ENCODE results near the gene CYP2W1.
"Not testable (repeated sequence)": the region's sequence is repeated elsewhere in the genome, so short reads cannot be mapped to it uniquely, and the experiment has no call there.

Gene CYP2W1

DNA sequence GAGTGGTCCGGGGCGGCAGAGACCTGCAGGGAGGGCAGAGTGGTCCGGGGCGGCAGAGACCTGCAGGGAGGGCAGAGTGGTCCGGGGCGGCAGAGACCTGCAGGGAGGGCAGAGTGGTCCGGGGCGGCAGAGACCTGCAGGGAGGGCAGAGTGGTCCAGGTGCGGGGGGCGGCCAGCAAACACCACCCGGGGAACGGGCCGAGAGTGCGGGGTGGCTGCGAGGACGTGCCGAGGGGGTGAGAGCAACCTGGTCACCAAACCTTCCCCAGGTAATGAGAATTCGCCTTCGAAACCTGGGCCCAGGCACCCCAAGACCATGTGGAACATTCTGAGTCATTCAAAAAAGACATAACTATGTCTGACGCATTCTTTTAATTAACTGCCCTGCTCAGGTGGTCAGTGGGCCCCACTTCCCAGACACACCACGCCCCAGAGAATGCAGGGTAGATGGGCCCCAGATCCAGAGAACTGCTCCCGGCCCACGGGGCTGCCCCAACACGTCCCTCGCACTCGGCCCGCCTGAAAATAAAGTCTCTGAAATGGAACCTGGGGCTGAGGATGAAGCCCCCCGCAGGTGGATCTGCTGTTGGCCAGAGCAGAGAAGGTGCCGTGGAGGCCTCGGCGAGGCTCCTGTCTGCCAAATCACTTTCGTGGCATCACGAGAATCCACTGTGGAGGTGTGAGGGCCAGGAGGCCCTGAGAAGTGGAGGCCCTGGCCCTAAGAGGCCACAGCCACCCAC, 48.9 kb downstream of the CYP2W1 start:
- no peak for DNase-seq

- DNase-seq, result no peak
Measured at GRCh38 chr7:1032536-1033181, 49.7 kb downstream of the CYP2W1 start.

DNA sequence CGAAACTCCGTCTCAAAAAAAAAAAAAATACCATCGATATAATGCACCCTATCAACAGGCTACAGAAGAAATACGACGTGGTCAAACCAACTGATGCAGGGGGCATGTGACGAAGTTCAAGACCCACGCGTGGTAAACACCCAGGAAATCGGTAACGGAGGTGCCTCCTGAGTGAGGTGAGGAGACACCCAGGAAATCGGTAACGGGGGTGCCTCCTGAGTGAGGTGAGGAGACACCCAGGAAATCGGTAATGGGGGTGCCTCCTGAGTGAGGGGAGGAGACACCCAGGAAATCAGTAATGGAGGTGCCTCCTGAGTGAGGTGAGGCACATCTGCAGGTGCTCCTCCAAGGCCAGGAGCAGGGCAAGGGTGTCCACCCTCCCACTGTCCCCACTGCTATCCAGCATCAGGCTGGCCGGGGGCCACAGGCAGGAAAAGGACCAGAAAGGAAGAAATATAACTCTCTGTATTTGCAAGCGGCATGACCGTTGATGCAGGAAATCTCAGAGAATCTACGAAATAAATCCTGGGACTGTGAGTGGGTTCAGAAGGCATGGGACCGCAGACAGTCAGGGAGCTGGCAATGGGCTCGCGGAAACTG, 50.7 kb downstream of the CYP2W1 start:
- no peak for DNase-seq

GRCh38 chr7:1034769-1035168, 51.8 kb downstream of the CYP2W1 start:
- DNase-seq, result not testable (repeated sequence)

GRCh38 chr7:1036164-1036928, 53.4 kb downstream of the CYP2W1 start:
- not testable (repeated sequence) for DNase-seq

Measured in NCI-H2171 (cell line).